ENCODE data around the gene ENKUR.
A peak's percentile ranks its signal among the peaks of the same experiment; 100 is the strongest.
"Not testable (repeated sequence)": the region's sequence is repeated elsewhere in the genome, so short reads cannot be mapped to it uniquely, and the experiment has no call there.

Gene ENKUR

DNA sequence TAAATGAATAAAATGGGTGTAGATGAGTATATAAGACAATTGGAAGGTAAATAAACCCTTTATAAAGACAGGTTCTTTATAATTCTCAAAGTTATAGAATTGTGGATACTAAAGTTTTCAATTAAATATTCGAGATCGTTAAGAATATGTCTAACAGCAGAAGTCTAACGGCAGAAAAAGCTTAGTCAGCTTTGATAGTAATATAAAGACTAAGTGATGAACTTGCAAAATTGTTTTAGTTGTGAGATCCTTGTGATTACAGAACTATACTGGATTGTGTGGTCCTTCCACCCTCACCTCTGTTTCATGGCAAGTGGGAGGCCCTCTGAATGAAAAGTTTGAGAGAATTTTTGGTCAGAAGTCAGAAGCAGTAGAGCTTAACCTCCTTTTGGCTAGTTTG is 2.7 kb upstream of the ENKUR start:
- no peak for DNase-seq

DNA sequence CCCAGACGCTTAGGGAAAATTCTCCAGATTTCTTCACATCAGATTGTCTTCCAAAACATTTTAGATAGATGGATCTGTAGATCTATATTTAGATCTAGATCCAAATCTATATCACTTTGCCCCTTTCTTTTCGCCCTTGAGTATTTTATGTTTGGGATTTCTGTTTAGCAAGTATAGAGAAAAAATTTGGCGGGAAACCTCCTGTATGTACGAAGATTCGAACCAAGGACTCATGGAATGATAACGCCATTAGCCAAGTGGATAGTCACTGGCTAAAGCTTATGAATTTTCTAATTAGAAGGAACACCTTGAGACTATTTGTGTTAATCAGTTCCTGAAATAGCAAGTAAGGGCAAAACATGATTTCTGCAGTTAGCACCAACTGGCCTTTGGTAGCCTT is 1.7 kb upstream of the ENKUR start:
- no peak for DNase-seq

DNA sequence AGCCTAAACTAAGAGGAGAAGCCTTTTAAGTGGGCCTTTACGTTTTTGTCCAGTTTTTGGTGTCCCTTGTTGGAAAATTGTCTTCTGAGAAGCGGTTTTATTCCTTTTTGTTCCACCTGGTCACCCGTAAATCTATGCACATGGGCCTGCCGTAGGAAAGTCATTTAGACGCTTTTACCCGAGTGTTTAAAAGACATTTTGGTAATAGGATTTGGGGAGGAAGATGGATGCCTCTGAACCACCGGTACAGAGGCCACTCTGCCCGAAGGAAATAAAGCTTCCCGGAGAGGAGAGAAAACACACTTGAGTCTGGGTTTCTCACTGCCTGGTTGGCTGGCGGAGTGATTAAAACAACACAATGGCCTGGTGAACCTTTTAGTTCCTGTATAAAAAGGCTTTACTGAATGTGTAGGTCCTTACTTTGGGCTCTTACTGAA is 1.2 kb upstream of the ENKUR start:
- no peak for DNase-seq

DNA sequence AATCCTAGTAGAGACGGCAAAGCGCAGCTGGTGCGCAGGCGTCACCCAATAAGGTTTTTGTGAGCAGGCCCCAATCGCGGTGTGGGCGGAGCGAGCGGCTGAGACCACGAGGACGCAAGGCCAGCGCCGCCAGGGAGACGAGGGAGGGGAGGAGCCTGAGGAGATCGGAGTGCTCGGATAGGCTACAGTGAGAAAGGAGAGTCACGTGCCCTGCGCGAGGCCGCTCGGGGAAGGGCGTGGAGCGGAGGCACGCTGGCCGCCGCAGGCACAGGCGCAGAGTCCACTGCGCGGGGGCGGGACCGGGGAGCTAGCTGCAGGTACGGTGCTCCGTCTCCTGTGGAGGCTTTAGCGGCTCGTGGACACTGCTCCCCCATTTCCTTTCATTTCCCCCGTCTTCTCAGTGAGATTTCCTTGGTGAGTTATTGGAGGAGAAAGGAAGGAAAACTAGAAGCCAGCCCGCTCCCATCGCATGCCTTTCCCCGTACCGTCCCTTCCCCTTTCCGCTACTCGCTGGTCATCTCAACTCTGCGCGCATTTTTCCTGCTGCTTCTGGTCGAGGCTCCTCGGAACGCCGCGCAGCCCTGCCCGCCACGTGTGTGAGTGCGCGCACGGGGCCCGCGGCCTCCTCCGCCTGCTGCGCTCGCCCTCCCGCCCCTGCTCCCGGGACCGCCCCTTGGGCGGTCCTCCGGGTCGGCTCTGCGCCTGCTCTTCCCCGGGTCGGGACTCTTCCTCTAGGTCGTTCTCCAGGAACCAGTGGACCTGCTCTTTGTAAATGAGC is 607 bp upstream of the ENKUR start, which contains the start of gene THNSL1:
Gene THNSL1 (plus strand): TSS at position 237 of the 778 bp plus-strand sequence. CDS start 6,612 bp downstream, outside the sequence.
- peak; percentile 73 to 75 for DNase-seq

DNA sequence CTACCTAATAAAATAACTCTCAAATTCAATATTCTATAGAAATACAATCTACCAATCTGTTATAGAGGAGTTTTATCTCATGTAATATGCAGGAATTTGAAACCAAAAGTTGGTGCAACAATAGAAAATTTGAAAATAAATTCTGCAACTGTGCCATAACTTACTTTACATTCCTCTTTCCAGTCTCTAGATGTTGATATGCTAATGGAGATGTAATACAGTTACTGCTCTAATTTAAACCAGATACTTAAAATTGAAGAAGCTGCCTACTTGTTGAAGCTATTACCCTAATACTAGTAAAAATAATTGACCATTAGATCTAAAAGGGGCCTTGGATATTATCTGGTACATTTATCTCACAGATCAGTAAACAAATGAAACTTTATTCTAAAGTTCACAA is 1.4 kb downstream of the ENKUR start:
- no peak for DNase-seq

DNA sequence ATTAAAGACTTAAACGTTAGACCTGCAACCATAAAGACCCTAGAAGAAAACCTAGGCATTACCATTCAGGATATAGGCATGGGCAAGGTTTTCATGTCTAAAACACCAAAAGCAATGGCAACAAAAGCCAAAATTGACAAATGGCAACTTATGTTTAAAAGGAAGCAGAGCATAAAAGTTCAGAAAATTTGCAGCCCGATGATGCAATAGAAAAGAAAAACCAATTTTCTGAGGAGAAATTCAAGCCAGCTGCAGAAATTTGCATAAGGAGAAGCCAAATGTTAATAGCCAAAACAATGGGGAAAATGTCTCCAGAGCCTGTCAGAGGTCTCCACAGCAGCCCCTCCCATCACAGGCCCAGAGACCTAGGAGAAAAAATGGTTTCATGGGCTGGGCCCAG is 4.4 kb downstream of the ENKUR start:
- not testable (repeated sequence) for DNase-seq

DNA sequence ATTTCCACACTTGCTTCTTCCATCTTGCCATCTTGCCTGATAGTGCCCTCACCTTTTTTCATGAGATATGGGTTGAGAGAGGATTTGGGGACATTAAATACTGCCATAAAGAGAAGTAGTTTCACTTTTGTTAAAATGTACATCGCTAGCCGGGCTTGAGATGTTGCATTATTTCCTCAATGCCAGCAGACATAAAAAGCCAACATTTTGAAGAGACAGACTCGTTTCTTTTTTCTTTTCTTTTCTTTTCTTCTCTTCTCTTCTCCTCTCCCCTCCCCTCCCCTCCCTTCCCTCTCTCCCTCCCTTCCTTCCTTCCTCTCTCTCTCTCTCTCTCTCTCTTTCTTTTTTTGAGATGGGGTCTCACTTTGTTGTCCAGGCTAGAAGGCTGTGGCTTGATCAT is 17.9 kb downstream of the ENKUR start:
- no peak for DNase-seq

DNA sequence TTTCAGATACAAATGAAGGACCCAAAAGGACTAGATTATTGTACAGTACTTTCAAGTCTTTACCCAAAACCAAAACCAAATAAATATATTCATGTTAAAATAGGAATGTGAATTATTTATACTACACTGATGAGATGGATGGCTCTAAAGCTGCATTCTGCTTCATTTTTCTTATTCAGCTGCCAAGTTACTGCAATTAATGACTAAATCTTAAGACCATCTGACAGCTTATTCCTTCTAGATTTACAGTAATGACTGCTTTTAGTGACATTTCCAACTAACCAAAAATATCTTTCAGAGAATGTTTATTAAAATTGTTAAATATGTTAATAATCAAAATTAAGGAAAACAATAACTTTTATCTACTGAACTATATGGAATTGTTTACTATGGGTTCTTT is 20.9 kb downstream of the ENKUR start:
- no peak for DNase-seq

DNA sequence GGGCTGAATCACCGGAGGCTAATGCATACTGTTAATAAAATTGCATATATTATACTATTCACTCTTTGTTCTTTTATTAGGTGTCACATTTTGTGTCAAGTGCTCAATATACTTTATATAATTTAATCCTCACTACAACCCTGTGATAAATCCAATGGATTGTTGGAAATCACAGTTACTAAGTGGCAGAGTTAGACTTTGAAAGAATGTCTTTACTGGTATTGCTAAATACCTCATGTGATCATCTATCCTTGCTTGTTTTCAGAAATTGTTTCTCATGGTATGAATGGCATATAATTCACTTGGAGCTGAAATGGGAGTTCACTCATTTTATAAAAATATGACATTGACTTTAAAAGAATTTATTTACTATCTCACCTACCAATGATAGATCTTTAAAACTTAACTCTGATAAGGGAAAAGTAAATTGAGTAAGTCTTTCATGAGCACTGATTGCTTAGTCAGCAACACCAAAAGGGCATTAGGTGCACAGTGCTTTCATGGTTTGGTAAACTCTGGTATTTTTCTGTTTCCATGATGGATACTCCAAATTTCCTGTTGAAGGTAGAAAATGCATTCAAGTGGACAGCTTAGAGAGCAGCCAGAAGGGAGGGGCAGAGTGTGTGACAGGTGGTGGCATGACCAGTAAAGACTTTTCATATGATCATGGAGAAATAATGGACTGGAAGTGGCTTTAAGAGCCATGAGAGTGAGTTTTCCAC is 22.6 kb downstream of the ENKUR start:
- DNase-seq: no peak

DNA sequence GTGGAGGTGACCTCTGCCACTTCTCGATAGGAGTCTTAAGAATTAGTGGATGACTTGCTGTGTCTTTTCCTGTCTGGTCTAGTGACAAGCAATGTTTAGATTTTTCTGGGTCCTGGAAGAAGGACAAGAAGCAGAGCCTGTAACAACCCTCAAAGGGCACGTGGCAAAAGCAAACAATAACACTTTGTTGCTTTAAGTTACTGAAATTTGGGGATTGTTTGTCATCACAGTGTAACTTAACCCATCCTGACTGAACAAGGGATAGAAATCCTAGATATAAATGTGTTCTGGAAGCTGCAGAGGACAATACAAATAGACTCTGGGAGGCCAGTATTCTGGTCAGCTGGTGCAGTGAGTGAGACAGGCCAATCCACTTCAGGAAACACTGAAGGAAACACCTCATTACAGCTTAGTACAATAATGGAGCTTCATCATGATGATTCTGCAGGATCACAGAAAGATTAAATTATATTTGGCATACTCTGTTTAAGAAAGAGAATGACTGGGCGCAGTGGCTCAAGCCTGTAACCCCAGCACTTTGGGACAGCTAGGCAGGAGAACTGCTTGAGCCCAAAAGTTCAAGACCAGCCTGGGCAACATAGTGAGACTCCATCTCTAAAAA is 23.3 kb downstream of the ENKUR start:
- DNase-seq: no peak

DNA sequence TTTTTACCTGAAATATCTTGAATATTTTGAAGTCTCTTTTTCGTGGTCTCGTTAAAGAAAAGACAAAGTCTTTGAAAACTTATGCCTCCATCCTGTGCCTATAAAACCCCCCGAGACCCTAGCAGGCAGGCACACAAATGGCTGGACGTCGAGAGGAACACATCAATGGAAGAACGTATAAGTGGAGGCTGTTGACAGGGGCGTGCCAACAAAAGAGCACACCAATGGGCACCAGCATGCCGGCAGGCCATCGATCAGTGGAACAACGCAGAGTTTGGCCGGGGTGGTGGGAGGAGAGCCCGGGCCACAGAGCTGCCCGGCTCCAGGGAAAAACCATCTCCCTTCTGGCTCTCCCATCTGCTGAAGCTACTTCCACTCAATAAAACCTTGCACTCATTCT is 24.7 kb downstream of the ENKUR start:
- DNase-seq: no peak

DNA sequence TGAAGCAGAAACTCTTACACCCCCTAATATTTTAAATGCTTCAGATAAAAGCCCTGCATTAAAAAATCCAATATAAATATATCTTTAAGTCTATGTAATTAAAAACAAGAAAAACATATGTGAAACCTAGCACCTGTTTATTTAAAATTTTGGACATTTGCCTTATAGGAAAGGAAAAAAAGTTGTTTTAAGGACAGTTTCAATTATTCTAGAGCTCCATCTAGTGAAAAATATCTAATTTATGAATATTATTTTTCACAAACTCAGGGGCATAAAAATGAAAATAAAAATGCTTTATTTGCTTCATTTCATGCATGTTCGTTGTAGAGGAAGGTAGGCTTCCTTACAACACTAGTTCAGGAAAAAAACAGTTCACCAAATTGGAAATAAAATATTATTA is 26.1 kb downstream of the ENKUR start:
- no peak for DNase-seq

DNA sequence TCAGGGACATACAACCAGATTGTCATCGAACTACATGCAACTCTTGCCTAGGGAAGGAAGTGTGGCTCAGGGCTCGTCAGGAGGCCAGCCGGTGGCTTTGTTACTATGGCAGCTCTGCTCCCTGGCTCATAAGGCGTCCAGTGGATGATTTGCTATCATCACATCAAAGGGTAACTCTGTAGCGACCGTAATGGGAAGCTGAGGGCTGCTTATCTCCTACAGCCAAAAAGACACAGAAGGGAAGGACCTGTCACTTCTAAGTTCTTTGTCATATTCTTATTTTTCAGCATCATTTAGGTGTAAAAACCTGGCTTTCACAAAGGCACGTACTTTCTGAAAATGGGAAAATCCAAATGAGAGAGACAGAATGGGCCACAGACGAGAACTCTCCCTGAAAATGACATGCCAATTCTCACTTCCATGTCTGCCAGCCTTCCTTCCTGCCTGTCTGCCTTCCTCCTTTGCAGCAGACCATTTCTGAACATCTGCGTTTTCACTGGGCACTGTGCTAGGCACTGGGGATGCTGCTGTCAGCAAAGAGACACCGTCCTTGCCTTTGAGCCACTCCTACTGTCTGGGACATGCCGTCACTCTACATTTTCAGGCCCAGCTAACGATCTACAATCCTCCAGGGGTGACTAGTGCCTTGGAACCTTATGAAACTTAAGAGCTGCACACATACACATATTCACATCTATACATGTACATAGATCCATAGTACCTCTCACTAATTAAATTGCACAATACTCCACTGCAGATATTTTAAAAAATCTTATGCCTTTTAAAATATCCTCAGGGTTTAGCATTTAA is 26.9 kb downstream of the ENKUR start:
- DNase-seq: peak in 1 of 2 donors; percentile 13

DNA sequence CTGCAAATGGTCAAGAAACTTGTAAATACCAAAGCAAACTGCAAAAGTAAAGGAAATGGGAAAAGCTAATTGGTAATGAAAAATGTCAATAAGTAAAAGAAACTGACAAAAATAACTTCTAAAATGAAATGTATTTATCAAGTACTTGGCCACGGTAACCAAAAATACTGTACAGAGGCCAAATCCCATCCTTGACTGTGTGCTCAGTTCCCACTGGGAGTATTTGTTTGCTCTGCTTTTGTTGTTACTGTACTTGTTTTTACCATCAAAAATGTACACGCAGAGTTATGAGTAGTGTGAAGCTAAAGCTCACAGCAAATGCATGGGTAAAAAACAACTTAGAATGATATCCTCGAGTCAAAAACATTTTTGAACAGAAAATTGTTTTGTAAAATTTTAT is 31.1 kb downstream of the ENKUR start:
- DNase-seq: no peak

DNA sequence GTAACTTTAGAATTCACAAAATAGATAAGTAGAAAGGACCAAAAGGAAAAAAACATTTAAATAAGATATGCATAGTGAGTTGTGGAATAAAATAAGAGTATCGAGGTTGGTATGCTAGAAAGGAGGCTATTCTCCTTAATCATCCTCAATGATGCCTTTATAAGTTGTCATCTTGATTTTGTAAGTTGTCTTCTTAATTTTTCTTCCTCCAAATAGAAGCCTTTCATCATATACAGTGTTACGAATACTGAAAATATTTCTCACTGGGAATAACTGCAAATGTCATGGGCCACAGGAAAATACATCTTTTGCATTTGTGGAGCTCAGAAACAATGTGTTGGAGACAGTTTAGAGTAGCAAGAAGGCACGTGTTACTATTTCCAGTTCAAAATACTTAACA is 32.0 kb downstream of the ENKUR start:
- no peak for DNase-seq

DNA sequence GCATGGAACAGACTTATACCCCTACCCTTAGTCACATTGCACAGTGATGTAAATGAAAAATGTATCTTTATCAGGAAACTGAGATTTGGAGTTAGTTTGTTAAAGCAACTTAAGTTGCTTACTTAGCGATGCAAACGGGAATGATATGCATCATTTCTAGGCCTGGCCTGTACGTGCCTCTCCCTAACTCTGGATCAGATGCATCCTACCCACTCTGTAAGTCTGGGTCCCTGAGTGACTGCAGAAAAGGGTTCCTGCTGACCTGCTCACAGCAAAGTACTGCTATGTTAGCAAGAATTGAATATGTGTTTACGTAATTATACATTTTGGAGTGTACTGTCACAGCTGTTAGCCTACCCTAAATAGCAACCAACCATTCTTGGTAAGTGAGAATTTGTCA is 32.8 kb downstream of the ENKUR start:
- DNase-seq: no peak

DNA sequence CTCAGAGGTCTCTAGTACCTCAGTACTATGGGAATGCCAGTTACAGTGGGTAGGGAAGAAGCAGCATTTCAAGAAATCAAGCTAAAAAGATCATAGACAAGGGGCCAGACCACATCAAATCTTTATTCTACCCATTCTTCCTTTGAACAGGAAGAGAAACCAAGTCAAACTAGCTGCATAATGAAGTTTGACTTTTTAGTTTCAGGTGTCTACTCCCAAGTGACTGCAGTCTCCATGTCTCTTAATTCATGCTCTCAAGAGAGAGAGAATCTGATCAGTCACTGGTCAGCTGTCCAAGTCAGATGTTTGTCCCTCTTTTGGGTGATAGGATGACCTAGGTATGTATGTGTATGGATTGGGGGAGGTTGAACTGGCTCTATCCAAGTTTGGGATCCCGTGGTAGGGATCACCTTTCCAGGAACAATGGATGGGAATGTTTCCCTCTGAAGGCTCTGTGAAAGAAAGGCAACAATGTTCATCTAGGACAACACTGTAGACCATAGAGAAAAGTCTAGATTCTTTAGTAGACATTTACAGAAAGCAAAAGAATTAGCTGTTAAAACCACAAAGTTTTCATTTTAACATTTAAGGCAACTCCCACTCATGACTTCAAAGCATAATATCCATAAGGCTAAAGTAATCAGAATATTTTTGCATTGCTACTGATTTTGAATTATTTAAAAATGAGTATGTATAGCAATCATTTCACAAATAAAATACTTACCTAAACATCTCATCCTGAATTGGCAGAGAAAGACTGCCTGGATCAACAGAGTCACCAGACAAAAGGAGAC is 33.4 kb downstream of the ENKUR start:
- DNase-seq: no peak

DNA sequence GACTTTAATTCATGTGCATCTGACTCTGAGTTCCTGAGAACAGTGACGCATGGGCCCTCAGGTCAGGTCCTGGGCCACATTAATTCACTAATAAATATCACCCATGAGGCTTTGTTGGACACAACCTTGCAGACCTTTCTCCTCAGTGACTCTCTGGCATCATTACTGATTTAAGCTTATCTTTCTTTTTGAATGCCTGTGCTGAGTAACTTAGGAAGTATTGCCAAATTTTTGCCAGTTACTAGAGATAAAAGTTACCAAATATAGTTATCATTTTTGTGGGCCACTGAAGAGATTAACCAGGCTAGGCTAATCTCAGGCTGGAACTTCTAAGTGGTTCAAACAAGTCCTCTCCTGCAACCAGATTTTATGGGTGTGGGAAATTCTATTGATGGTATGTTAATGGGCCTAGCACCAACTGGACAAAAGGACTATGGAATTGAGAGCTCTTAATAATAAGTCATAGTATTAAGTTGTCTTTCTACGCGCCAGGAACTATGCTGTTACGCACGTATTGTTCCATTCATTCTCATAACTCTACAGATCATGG is 34.7 kb downstream of the ENKUR start:
- no peak for DNase-seq

DNA sequence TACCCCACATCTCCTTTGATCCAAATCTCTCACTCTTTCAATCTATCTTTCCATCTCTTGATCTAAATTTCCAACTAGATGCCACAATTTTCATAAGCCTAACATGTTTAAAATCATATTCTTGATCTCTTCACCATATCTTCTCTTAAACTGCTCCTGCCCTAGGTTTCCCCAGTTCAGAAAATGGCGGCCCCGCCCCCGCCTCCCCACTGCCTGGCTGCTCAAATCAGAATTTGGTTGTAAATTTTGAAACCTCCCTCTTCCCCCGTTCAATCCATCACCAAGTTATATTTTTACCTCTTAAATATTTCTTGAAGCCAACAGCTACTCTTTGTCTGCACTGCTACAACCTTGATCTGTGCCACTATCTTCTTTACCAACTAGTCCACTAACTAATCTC is 36.3 kb downstream of the ENKUR start:
- DNase-seq: no peak

DNA sequence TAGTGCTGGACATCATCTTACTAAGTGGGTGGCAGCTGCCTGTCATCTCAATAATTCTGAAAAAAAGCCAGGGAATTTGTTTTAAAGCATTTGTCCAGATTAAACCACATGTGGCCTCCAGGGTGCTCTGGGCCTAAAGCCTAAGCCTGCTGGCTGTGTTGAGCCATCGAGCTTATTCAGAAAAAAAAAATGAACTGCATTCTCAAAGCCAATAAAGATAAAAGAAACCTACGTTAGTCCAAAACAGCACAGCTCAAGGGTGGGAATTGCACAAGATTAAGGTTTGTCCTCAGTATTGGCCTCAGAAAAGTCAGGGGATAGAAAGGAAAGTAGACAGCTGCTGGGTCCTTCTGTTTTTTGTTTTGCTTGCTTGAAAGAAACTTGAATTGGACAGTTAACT is 41.0 kb downstream of the ENKUR start:
- no peak for DNase-seq

DNA sequence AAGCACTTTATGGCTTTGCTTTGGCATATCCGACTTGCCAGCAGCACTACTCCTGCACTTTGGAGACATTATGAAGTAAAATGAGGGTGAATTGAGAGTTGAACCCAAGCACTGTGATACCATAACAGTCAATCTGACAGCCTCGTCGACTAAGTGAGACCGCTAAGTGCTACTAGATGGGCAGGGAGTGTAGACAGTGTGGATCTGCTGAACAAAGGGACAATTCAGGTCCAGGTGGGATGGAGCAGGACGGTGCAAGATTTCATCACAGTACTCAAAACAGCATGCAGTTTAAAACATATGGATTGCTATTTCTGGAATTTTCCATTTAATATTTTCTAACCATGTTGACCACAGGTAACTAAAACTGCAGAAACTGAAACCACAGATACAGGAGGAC is 42.8 kb downstream of the ENKUR start:
- DNase-seq: no peak

DNA sequence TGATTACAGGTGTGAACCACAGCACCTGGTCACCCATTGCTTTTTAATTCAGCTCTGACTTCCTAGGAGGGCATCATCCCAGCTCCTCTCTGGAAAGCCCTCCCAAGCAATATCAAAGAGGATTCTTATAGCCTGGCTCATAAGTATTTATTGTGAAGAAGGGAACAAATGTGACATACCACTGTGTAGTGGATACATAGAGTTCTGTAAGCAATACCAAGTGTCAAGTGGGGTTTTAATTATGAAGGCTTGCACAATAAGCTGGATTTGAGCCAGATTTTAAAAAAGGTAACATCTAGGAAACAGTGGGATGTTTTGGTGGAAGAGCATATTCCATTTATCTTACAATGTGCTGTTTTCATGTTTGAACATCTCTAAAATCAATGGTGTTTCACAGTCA is 44.6 kb downstream of the ENKUR start:
- DNase-seq: no peak
